ENCODE results near the gene IMPA2.
A peak's percentile ranks its signal among the peaks of the same experiment; 100 is the strongest.
"Not testable (repeated sequence)": the region's sequence is repeated elsewhere in the genome, so short reads cannot be mapped to it uniquely, and the experiment has no call there.

IMPA2 gene

GRCh38 chr18:11963991-11964484, 17.3 kb upstream of the IMPA2 start:
- no peak for DNase-seq

- no peak for DNase-seq
Observed at GRCh38 chr18:11969904-11970835, 11.1 kb upstream of the IMPA2 start.

- not testable (repeated sequence) for DNase-seq
Observed at GRCh38 chr18:11970836-11971226, 10.5 kb upstream of the IMPA2 start.

GRCh38 chr18:11972371-11973174, 8.7 kb upstream of the IMPA2 start:
- no peak for DNase-seq

GRCh38 chr18:11974741-11975325, 6.5 kb upstream of the IMPA2 start:
- peak; percentile 42 for DNase-seq

GRCh38 chr18:11975723-11976122, 5.6 kb upstream of the IMPA2 start:
- no peak for DNase-seq

GRCh38 chr18:11976315-11977152, 4.8 kb upstream of the IMPA2 start:
- peak; percentile 19 for DNase-seq

GRCh38 chr18:11977153-11977466, 4.2 kb upstream of the IMPA2 start:
- DNase-seq = no peak

GRCh38 chr18:11978956-11979355, 2.4 kb upstream of the IMPA2 start:
- no peak for DNase-seq

GRCh38 chr18:11980163-11980493, 1.2 kb upstream of the IMPA2 start:
- peak; percentile 48 for DNase-seq

GRCh38 chr18:11980494-11981191, 664 bp upstream of the IMPA2 start:
- peak; percentile 97 for DNase-seq

- DNase-seq = peak; percentile 52
Observed at GRCh38 chr18:11981543-11982366, 448 bp downstream of the IMPA2 start.

GRCh38 chr18:11982981-11983380, 1.7 kb downstream of the IMPA2 start:
- DNase-seq = no peak

- DNase-seq = no peak
Observed at GRCh38 chr18:11983592-11983991, 2.3 kb downstream of the IMPA2 start.

- DNase-seq = no peak
Observed at GRCh38 chr18:11984091-11984490, 2.8 kb downstream of the IMPA2 start.

GRCh38 chr18:11985586-11985985, 4.3 kb downstream of the IMPA2 start:
- no peak for DNase-seq

- DNase-seq = no peak
Observed at GRCh38 chr18:11986061-11986460, 4.8 kb downstream of the IMPA2 start.

- peak; percentile 66 for DNase-seq
Observed at GRCh38 chr18:11987527-11987926, 6.2 kb downstream of the IMPA2 start.

GRCh38 chr18:11989174-11989573, 7.9 kb downstream of the IMPA2 start:
- no peak for DNase-seq

GRCh38 chr18:11989966-11990380, 8.7 kb downstream of the IMPA2 start:
- no peak for DNase-seq

GRCh38 chr18:11990539-11990938, 9.2 kb downstream of the IMPA2 start:
- no peak for DNase-seq
